Right lobe of liver (tissue), 6 donors: ENCODE data around the gene TNFAIP8. TPM values are rescaled to one million over a fixed set of nuclear protein-coding genes. Genes with fewer than 3 reads are reported as not detected.
"Not testable (repeated sequence)": the region's sequence is repeated elsewhere in the genome, so short reads cannot be mapped to it uniquely, and the experiment has no call there.

Experiments
- ATAC-seq, 4 donors: fragments of 200-7000 bp; cut with Tn5 transposase; one replicate each; pipeline ENCODE4 v1.9.1; 2020; ENCODE audit warnings: mild to moderate bottlenecking in 4 of 4, moderate library complexity in 4 of 4
- DNase-seq, 3 donors: peaks; one replicate each; pipeline ENCODE4 v3.0.0-alpha.2; 2020
- H3K27ac ChIP-seq, 3 donors: fragments of 200-600 bp; one replicate each; pipeline ENCODE4 v1.8.0; 2022
- H3K27me3 ChIP-seq, 2 donors: fragments of 200-600 bp; one replicate each; pipeline ENCODE4 v1.8.0; 2022
- H3K36me3 ChIP-seq, 4 donors: fragments of 200-600 bp; sonication (generic) in 1 of 4; one replicate each; pipeline versions ENCODE4 v1.5.1 to v1.8.0; 2017 to 2022; ENCODE audit warnings: control low read depth in 1 of 4
- H3K4me1 ChIP-seq, 4 donors: fragments of 200-600 bp; sonication (generic) in 1 of 4; one replicate each; pipeline versions ENCODE4 v1.5.1 to v1.8.0; 2017 to 2022; ENCODE audit warnings: control low read depth in 1 of 4
- H3K4me3 ChIP-seq, 3 donors: fragments of 200-600 bp; one replicate each; pipeline ENCODE4 v1.8.0; 2022
- H3K9me3 ChIP-seq, 4 donors: fragments of 200-600 bp; sonication (generic) in 1 of 4; one replicate each; pipeline versions ENCODE4 v1.5.1 to v1.8.0; 2017 to 2022; ENCODE audit warnings: control low read depth in 1 of 4
- POLR2A ChIP-seq: fragments of 450-650 bp; IDR thresholded peaks from one replicate; pipeline ENCODE4 v1.6.1; 2017; ENCODE audit warnings: antibody characterized with exemption, mild to moderate bottlenecking
- whole genome bisulfite sequencing: methylation state at CpG from one replicate; pipeline ENCODE4 v1.1.6; 2018; ENCODE audit warnings: low coverage, low lambda C conversion rate; ENCODE audit not compliant: insufficient coverage; ENCODE audit errors: missing lambda C conversion rate; 5-methylcytosine and 5-hydroxymethylcytosine counted together
- intact Hi-C, 2 donors: fragments of 100-400 bp; cut with DNase I; formaldehyde crosslinking; loops; one replicate each; pipeline versions ENCODE4 v1.11.2 to v1.14.1; 2022
- total RNA-seq, 6 experiments: library from RNA; depleted of rRNA in 2 of 6; stranded (reverse); fragments of >200 nt in 2 of 6; fragmentation: NEBNext Ultra II Directional in 3 of 6; extraction: Animal tissue kit (Norgen Biotek cat#: 25700) in 3 of 6; gene quantifications; one replicate each; pipeline versions ENCODE4 v1.1.0 to v1.2.4, GENCODE V29; 2016 to 2023
- TF ChIP-seq, protein P1 (sequence below), 4 donors: fragments of 200-600 bp in 3 of 4; fragments of 450-650 bp in 1 of 4; IDR thresholded peaks; one replicate each; pipeline versions ENCODE4 v1.5.1 to v1.8.0; 2016 to 2022; ENCODE audit warnings: antibody characterized with exemption in 4 of 4, mild to moderate bottlenecking in 2 of 4
- donor health status: DM: no; HTN: yes; CAD: no.
- donor health status: DM: no; HTN: no; CAD: no.
- donor health status: DM: no; HTN: no; CAD: no.
- donor health status: DM: no; HTN: yes; CAD: no.
- donor health status: DM: no; HTN: yes; CAD: no.

TNFAIP8 gene
- total RNA-seq, 6 experiments from 2014 or later, result 2.2 to 26.7 (median 5.4) TPM

DNA sequence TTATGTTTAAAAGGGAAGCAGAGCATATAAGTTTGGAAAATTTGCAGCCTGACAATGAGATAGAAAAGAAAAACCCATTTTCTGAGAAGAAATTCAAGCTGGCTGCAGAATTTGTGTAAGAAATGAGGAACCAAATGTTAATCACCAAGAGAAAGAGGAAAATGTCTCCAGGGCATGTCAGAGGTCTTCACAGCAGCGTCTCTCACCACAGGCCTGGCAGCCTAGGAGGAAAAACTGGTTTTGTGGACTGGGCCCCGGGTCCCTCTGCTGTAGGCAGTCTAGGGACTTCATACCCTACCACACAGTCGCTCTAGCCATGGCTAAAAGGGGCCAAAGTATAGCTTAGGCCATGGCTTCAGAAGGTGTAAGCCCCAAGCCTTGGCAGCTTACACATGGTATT, 64.3 kb downstream of the TNFAIP8 start:
- no peak overlapping the region for H3K4me3 ChIP-seq
- no CpG with 5 or more reads among the region's 3 CpGs for WGBS
- ATAC-seq, result no peak
- no peaks in the 10 kb centered on the region for H3K27me3 ChIP-seq
- no peaks in the 10 kb centered on the region for H3K9me3 ChIP-seq
- no peak for DNase-seq
- peak overlapping the region in 1 of 3 donors; percentile 29 for H3K27ac ChIP-seq
- no peaks in the 10 kb centered on the region for H3K36me3 ChIP-seq
- intact Hi-C loops, result no loop called here
- peaks cover 0 to 27% (median 8%) of the 10 kb centered on the region in 4 donors for H3K4me1 ChIP-seq
- TF ChIP-seq POLR2A, result no peak
- TF ChIP-seq, protein P1, sequence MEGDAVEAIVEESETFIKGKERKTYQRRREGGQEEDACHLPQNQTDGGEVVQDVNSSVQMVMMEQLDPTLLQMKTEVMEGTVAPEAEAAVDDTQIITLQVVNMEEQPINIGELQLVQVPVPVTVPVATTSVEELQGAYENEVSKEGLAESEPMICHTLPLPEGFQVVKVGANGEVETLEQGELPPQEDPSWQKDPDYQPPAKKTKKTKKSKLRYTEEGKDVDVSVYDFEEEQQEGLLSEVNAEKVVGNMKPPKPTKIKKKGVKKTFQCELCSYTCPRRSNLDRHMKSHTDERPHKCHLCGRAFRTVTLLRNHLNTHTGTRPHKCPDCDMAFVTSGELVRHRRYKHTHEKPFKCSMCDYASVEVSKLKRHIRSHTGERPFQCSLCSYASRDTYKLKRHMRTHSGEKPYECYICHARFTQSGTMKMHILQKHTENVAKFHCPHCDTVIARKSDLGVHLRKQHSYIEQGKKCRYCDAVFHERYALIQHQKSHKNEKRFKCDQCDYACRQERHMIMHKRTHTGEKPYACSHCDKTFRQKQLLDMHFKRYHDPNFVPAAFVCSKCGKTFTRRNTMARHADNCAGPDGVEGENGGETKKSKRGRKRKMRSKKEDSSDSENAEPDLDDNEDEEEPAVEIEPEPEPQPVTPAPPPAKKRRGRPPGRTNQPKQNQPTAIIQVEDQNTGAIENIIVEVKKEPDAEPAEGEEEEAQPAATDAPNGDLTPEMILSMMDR (IDR thresholded peaks at IDR 0.05), result no peak

DNA sequence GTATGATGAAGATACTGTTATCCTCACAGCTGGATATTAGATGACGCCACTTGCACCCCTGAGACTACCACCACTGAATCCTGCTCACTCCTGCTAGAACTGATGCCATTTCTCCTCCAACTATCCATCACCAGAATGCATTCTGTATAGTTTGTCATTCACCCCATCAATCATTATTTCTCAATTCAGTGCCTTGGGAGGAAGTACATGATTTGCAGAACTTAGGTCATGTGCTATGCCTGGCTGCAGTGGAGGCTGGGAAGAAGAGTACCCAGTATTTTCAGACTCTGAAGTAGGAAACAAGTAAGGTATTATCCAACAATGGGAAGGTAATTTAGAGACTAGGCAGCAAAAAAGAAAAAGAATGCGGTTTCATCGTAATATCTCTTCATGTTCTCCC, 70.2 kb downstream of the TNFAIP8 start:
- TF ChIP-seq POLR2A, result no peak
- TF ChIP-seq, protein P1 (IDR thresholded peaks at IDR 0.05), result no peak
- DNase-seq (no peak), ATAC-seq (peak in 3 of 4 donors; percentile 26 to 30 (median 27))
- Histone ChIP-seq H3K27ac (no peak overlapping the region), H3K9me3 (no peaks in the 10 kb centered on the region), H3K4me3 (no peak overlapping the region), H3K4me1 (peaks cover 0 to 15% (median 3%) of the 10 kb centered on the region in 4 donors), H3K27me3 (no peaks in the 10 kb centered on the region), H3K36me3 (no peaks in the 10 kb centered on the region)
- 95% methylated on average over 2 of the region's 3 CpGs for WGBS
- intact Hi-C loops, result no loop called here

DNA sequence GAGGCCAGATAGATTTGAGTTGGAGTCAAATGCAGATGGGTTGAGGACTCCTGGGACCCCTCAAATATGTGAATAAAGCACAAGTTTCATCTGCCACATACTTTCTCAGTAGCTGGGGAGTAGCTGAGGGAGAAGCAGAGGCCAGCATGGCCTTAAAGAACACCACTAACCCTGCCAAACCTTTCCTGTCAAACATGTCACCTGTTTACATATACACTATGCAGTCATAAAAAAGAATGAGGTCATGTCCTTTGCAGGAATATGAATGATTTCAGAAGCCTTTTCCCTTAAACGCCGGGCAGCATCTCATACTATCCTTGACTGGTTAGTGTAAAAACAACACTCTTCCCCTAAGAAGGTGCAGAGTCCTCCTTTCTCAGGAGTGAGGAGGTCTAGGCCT, 71.2 kb downstream of the TNFAIP8 start:
- whole genome bisulfite sequencing, result 79% methylated on average over 2 of the region's 2 CpGs
- ATAC-seq, result peak in 1 of 4 donors; percentile 16
- no peaks in the 10 kb centered on the region for H3K36me3 ChIP-seq
- TF ChIP-seq, protein P1 (IDR thresholded peaks at IDR 0.05), result no peak
- TF ChIP-seq POLR2A, result no peak
- no peak for DNase-seq
- H3K27me3 ChIP-seq, result no peaks in the 10 kb centered on the region
- no peak overlapping the region for H3K4me3 ChIP-seq
- intact Hi-C loops, result no loop called here
- H3K4me1 ChIP-seq, result peaks cover 0 to 12% (median 2%) of the 10 kb centered on the region in 4 donors
- H3K27ac ChIP-seq, result no peak overlapping the region
- no peaks in the 10 kb centered on the region for H3K9me3 ChIP-seq

DNA sequence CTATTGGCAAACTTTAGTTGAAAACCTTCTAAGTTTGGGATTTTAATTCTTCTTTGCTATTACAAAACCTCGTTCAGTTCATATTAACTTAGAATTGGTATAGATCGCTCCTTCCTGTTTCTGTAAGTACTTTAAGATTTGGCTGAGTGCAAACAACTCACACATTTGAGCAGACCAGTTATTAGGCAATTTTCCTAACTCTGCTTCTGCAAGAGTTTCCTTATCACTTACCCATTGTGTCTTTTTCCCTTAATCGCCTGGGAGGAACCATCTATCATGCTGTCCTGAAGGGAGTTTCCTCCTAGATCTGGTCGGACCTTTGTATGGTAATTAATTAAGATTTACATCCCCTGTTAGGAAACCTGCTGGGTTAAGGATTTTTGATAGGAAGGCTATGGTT, 71.8 kb downstream of the TNFAIP8 start:
- H3K27me3 ChIP-seq, ATAC-seq, H3K36me3 ChIP-seq, H3K4me3 ChIP-seq, intact Hi-C loops, H3K27ac ChIP-seq, H3K9me3 ChIP-seq, DNase-seq, H3K4me1 ChIP-seq: not testable (repeated sequence)
- WGBS, result 46% methylated on average over 4 of the region's 4 CpGs

DNA sequence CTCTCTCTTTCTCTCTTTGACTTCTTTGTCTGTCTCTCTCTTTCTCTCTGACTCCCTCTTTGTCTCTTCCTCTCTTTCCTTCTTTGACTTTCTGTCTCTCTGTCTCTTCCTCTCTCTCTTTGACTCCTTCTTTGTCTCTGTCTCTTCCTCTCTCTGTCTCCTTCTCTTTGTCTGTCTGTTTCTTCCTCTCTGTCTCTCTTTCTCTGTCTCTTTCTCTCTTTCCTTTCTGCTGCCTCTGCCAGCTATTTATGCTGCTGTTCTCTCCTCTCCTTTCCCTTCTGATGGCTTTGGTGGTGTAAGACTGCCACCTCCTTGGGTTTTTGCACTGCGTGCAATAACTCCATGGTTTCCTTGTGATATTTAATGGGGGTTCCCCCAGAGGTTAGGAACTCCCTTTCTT, 72.3 kb downstream of the TNFAIP8 start:
- H3K36me3 ChIP-seq, ATAC-seq, H3K4me1 ChIP-seq, H3K4me3 ChIP-seq, H3K27me3 ChIP-seq, H3K9me3 ChIP-seq, intact Hi-C loops, H3K27ac ChIP-seq, DNase-seq: not testable (repeated sequence)
- WGBS, result 43% methylated on average over 1 of the region's 1 CpG

DNA sequence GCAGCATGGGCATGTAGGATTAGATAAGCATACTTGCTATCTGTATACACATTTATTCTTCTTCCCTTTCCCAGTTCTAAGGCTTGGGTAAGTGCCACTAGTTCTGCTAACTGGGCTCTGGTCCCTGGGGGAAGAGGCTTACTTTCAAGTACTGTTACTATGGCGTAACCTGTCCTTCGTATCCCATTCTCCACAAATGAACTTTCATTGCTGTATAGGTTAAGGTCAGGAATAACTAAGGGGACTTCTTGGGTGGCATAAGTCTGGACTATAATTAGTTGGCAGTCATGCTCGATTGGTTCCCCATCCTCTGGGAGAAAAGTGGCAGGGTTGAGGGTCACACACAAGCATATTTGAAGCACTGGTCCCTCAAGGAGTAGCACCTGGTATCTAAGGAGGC, 72.8 kb downstream of the TNFAIP8 start:
- H3K36me3 ChIP-seq, DNase-seq, H3K4me1 ChIP-seq, H3K27me3 ChIP-seq, H3K4me3 ChIP-seq, intact Hi-C loops, H3K27ac ChIP-seq, H3K9me3 ChIP-seq, ATAC-seq: not testable (repeated sequence)
- 81% methylated on average over 3 of the region's 3 CpGs for WGBS

DNA sequence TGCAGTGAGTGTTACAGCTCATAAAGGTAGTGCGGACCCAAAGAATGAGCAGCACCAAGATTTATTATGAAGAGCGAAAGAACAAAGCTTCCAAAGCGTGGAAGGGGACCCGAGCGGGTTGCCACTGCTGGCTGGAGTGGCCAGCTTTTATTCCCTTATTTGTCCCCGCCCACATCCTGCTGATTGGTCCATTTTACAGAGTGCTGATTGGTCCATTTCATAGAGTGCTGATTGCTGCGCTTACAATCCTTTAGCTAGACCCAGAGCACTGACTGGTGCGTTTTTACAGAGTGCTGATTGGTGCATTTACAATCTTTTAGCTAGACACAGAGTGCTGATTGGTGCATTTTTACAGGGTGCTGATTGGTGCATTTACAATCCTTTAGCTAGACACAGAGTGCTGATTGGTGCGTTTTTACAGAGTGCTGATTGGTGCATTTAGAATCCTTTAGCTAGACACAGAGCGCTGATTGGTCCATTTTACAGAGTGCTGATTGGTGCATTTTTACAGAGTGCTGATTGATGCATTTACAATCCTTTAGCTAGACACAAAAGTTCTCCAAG, 76.9 kb downstream of the TNFAIP8 start:
- WGBS, result 67% methylated on average over 1 of the region's 10 CpGs
- H3K27me3 ChIP-seq, H3K4me1 ChIP-seq, H3K4me3 ChIP-seq, intact Hi-C loops, ATAC-seq, DNase-seq, H3K9me3 ChIP-seq, H3K36me3 ChIP-seq, H3K27ac ChIP-seq: not testable (repeated sequence)
